HG03378 (cell line): ENCODE measurements around the gene GALNT16.
"Not testable (repeated sequence)": the region's sequence is repeated elsewhere in the genome, so short reads cannot be mapped to it uniquely, and the experiment has no call there.

ENCODE experiments used
- ATAC-seq: cut with Tn5 transposase; IDR thresholded peaks from one replicate; pipeline ENCODE4 v1.9.1; 2021; ENCODE audit warnings: mild to moderate bottlenecking, moderate library complexity; ENCODE audit not compliant: unreplicated experiment

GALNT16 gene

GRCh38 chr14:69259168-69259526 is 811 bp upstream of the GALNT16 start:
- no peak for ATAC-seq

GRCh38 chr14:69260190-69260860 is 367 bp downstream of the GALNT16 start:
- ATAC-seq, result no peak

GRCh38 chr14:69260861-69261564 is 1.1 kb downstream of the GALNT16 start:
- no peak for ATAC-seq

GRCh38 chr14:69261761-69262331 is 1.9 kb downstream of the GALNT16 start:
- ATAC-seq, result no peak

GRCh38 chr14:69262516-69262915 is 2.6 kb downstream of the GALNT16 start:
- ATAC-seq, result no peak

GRCh38 chr14:69263364-69263763 is 3.4 kb downstream of the GALNT16 start:
- no peak for ATAC-seq

GRCh38 chr14:69263771-69264170 is 3.8 kb downstream of the GALNT16 start:
- ATAC-seq, result no peak

- no peak for ATAC-seq
Measured at GRCh38 chr14:69266572-69267345, 6.8 kb downstream of the GALNT16 start.

- ATAC-seq, result no peak
Measured at GRCh38 chr14:69267492-69267891, 7.5 kb downstream of the GALNT16 start.

- ATAC-seq, result no peak
Measured at GRCh38 chr14:69268223-69268622, 8.3 kb downstream of the GALNT16 start.

GRCh38 chr14:69268763-69269162 is 8.8 kb downstream of the GALNT16 start:
- no peak for ATAC-seq

GRCh38 chr14:69269381-69269780 is 9.4 kb downstream of the GALNT16 start:
- ATAC-seq, result no peak

- no peak for ATAC-seq
Measured at GRCh38 chr14:69270097-69270496, 10.1 kb downstream of the GALNT16 start.

GRCh38 chr14:69270795-69271708 is 11.1 kb downstream of the GALNT16 start:
- ATAC-seq, result no peak

- ATAC-seq, result no peak
Measured at GRCh38 chr14:69274321-69274720, 14.4 kb downstream of the GALNT16 start.

GRCh38 chr14:69275331-69275730 is 15.4 kb downstream of the GALNT16 start:
- no peak for ATAC-seq

- not testable (repeated sequence) for ATAC-seq
Measured at GRCh38 chr14:69277356-69277755, 17.4 kb downstream of the GALNT16 start.

GRCh38 chr14:69280746-69281291 is 20.9 kb downstream of the GALNT16 start:
- ATAC-seq, result no peak

- ATAC-seq, result no peak
Measured at GRCh38 chr14:69281450-69282169, 21.7 kb downstream of the GALNT16 start.

- no peak for ATAC-seq
Measured at GRCh38 chr14:69282448-69282847, 22.5 kb downstream of the GALNT16 start.
